Nephron progenitor cell (in vitro differentiated cells): ENCODE results near the gene CST3.

Experiments used
- DNase-seq: peaks from one replicate; pipeline ENCODE4 v3.0.0; 2021
- H3K27ac Mint-ChIP-seq: 2 replicates; pipeline ENCODE4 v1.8.0; 2021; ENCODE audit warnings: mild to moderate bottlenecking, moderate library complexity, mixed read lengths
- H3K27me3 Mint-ChIP-seq: 2 replicates; pipeline ENCODE4 v1.8.0; 2021; ENCODE audit warnings: mild to moderate bottlenecking, low read depth, mixed read lengths; ENCODE audit not compliant: poor library complexity
- H3K36me3 Mint-ChIP-seq: 2 replicates; pipeline ENCODE4 v1.8.0; 2021; ENCODE audit warnings: low read depth, mixed read lengths
- H3K4me1 Mint-ChIP-seq: 2 replicates; pipeline ENCODE4 v1.8.0; 2021; ENCODE audit warnings: mixed read lengths
- H3K4me3 Mint-ChIP-seq: 2 replicates; pipeline ENCODE4 v1.8.0; 2021; ENCODE audit warnings: mild to moderate bottlenecking, moderate library complexity, mixed read lengths
- H3K9me3 Mint-ChIP-seq: 2 replicates; pipeline ENCODE4 v1.8.0; 2021; ENCODE audit warnings: mild to moderate bottlenecking, moderate library complexity, mixed read lengths
- CTCF ChIP-seq: fragments of 200-600 bp; sonication (generic); IDR thresholded peaks from 2 replicates; pipeline ENCODE4 v1.5.0; 2021; ENCODE audit warnings: antibody characterized with exemption

CST3 gene

GRCh38 chr20:23605867-23606651 lies 31.7 kb downstream of the CST3 start, which contains the start of gene CST9:
Gene CST9, minus strand, starts transcription at chr20:23605917. Its CDS starts 53 bp downstream, at chr20:23605864.
- H3K36me3 Mint-ChIP-seq = no peaks in the 10 kb centered on the region
- H3K27me3 Mint-ChIP-seq = peaks cover 8% of the 10 kb centered on the region
- H3K4me3 Mint-ChIP-seq = no peak within 1 kb of the TSS
- peak within 1 kb of the TSS; percentile 87 for H3K27ac Mint-ChIP-seq
- no peak for TF ChIP-seq CTCF
- no peaks in the 10 kb centered on the region for H3K9me3 Mint-ChIP-seq
- H3K4me1 Mint-ChIP-seq = peaks cover 48% of the 10 kb centered on the region
- no peak for DNase-seq

GRCh38 chr20:23604306-23604705 lies 33.4 kb downstream of the CST3 start:
- no peak for DNase-seq
- H3K9me3 Mint-ChIP-seq = no peaks in the 10 kb centered on the region

GRCh38 chr20:23603321-23603720 lies 34.4 kb downstream of the CST3 start:
- no peak overlapping the region for H3K4me3 Mint-ChIP-seq
- H3K27ac Mint-ChIP-seq = no peak overlapping the region
- no peaks in the 10 kb centered on the region for H3K36me3 Mint-ChIP-seq
- H3K4me1 Mint-ChIP-seq = peaks cover 30% of the 10 kb centered on the region
- peaks cover 5% of the 10 kb centered on the region for H3K27me3 Mint-ChIP-seq
- DNase-seq = no peak
- no peaks in the 10 kb centered on the region for H3K9me3 Mint-ChIP-seq
- TF ChIP-seq CTCF = no peak

More at GRCh38 chr20:23604306-23604705, 33.4 kb downstream of the CST3 start:
- H3K4me1 Mint-ChIP-seq = peaks cover 40% of the 10 kb centered on the region
- no peak for TF ChIP-seq CTCF
- no peak overlapping the region for H3K27ac Mint-ChIP-seq
- H3K36me3 Mint-ChIP-seq = no peaks in the 10 kb centered on the region
- H3K4me3 Mint-ChIP-seq = no peak overlapping the region
- peaks cover 5% of the 10 kb centered on the region for H3K27me3 Mint-ChIP-seq

GRCh38 chr20:23602699-23603098 lies 35.1 kb downstream of the CST3 start:
- no peak for DNase-seq
- H3K36me3 Mint-ChIP-seq = no peaks in the 10 kb centered on the region
- TF ChIP-seq CTCF = no peak
- H3K9me3 Mint-ChIP-seq = no peaks in the 10 kb centered on the region
- H3K27ac Mint-ChIP-seq = no peak overlapping the region
- H3K4me3 Mint-ChIP-seq = no peak overlapping the region
- H3K4me1 Mint-ChIP-seq = peaks cover 27% of the 10 kb centered on the region
- H3K27me3 Mint-ChIP-seq = peaks cover 5% of the 10 kb centered on the region

GRCh38 chr20:23602241-23602640 lies 35.5 kb downstream of the CST3 start:
- peaks cover 5% of the 10 kb centered on the region for H3K27me3 Mint-ChIP-seq
- TF ChIP-seq CTCF = no peak
- no peak overlapping the region for H3K27ac Mint-ChIP-seq
- no peaks in the 10 kb centered on the region for H3K36me3 Mint-ChIP-seq
- no peaks in the 10 kb centered on the region for H3K9me3 Mint-ChIP-seq
- no peak for DNase-seq
- H3K4me3 Mint-ChIP-seq = no peak overlapping the region
- peaks cover 23% of the 10 kb centered on the region for H3K4me1 Mint-ChIP-seq

GRCh38 chr20:23601715-23602114 lies 36.0 kb downstream of the CST3 start:
- H3K36me3 Mint-ChIP-seq = no peaks in the 10 kb centered on the region
- H3K4me1 Mint-ChIP-seq = peaks cover 18% of the 10 kb centered on the region
- no peak for DNase-seq
- H3K27ac Mint-ChIP-seq = no peak overlapping the region
- H3K27me3 Mint-ChIP-seq = peaks cover 4% of the 10 kb centered on the region
- TF ChIP-seq CTCF = no peak
- no peaks in the 10 kb centered on the region for H3K9me3 Mint-ChIP-seq
- no peak overlapping the region for H3K4me3 Mint-ChIP-seq
